HG02763 (cell line): ENCODE results near the gene HS3ST1.

Source experiments
- ATAC-seq: cut with Tn5 transposase; IDR thresholded peaks from one replicate; pipeline ENCODE4 v1.9.1; 2021; ENCODE audit warnings: mild to moderate bottlenecking, moderate library complexity; ENCODE audit not compliant: unreplicated experiment

The HS3ST1 gene

GRCh38 chr4:11435557-11435956, 6.9 kb upstream of the HS3ST1 start:
- ATAC-seq, result no peak

DNA sequence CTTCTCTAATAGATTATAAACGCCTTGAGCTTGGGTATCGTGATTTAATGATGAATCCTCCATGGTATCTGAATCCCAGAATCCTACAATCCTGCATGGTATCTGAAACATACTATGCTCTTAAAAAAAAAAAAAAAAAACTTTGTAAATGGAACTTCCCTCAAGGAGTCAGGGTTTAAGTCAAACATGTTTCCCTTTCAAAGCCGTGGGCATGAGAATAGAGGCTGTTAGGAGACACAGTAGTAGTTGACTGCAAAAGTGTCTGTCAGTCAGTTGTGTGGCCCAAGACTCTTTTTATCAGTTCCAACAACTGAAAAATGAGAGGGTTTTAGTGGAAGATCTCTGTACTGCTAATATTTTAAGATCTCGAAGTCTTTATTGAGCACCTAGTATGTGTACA, 2.4 kb upstream of the HS3ST1 start:
- no peak for ATAC-seq

GRCh38 chr4:11430536-11430935, 1.8 kb upstream of the HS3ST1 start:
- ATAC-seq, result no peak

GRCh38 chr4:11429699-11430045, 978 bp upstream of the HS3ST1 start:
- ATAC-seq, result no peak

- ATAC-seq, result peak; percentile 64
Observed at GRCh38 chr4:11428899-11429698, 405 bp upstream of the HS3ST1 start.

DNA sequence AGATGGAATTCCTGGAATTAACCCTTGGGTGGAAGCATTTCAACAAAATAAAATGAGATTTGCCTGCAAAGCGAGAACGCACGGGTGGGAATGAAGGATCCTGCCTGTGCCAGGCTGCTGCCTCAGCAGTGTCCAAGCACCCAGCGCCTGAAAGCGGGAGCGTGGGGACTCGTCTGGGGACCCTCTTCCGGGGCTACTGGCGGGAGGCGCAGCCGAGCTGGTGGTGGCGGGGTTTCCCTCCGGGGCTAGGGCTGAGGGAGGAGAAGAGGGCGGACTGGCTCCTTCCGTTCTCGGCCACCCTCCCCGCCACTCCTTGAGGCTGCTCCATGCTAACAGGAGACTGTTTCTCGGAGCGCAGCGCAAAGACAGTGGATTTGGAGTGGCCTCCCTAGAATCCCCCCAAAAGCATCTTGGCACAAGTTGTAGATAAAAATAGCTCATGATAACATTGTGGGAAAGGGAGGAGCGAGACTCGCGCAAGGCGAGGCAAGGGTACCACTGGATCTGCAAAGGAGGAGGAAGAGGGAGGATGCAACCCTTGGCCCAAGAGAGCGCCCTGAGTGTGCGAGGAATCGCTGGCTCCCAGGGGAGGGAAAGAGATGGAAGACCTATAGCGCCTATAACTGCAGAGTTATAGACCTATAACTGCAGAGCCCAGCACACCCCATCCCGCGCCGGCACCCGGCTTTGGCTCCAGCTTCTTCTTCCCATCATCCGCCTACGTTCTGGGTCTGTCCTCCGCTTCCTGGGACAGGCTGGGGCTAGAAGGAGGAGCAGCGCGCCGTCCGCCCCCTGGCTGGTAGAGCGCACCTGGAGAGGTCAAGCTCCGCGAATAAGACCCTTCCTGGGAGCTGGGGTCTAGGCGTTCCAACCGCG, 1.3 kb downstream of the HS3ST1 start:
- ATAC-seq, result no peak

GRCh38 chr4:11426731-11427120, 2.0 kb downstream of the HS3ST1 start:
- ATAC-seq, result no peak

DNA sequence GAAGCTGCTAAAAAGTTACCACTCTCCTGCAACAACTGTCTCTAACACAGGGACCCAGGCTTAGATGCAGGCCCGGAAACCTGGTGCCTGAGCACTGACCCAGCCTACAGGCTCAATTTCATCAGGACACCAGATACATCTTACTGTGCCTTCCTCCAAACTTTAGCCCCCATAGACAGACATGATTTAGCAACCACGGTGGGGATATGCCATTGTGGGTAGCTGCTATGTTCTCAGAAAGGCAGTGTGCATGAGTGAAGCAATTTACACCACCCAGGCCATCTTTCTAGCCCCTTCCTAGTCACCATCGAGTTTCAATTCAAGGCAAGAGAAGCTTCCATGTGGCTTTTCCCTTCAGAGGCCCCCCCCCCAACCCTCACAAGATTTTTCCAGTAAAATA, 2.7 kb downstream of the HS3ST1 start:
- ATAC-seq, result no peak

GRCh38 chr4:11424856-11425255, 3.8 kb downstream of the HS3ST1 start:
- ATAC-seq, result no peak

GRCh38 chr4:11424000-11424399, 4.7 kb downstream of the HS3ST1 start:
- no peak for ATAC-seq

- no peak for ATAC-seq
Observed at GRCh38 chr4:11423465-11423864, 5.2 kb downstream of the HS3ST1 start.

DNA sequence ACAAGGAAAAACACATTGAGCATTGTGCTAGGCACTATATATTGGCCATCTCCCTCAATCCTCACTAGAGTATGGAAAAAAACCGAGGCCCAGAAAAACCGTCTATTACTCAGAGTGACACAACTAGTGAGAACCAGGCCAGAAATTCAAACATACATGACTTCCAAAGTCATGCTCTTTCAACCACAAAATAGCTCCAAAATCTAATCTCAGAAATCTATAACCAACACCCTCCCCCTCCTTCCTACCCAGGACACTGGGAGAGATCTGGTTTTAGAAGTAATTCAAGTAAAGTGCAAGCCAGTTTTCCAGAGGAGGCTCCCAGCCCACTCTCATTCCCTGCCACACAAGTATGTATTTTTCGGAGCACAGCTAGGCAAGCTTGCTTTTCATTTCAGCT, 7.6 kb downstream of the HS3ST1 start:
- ATAC-seq, result no peak

DNA sequence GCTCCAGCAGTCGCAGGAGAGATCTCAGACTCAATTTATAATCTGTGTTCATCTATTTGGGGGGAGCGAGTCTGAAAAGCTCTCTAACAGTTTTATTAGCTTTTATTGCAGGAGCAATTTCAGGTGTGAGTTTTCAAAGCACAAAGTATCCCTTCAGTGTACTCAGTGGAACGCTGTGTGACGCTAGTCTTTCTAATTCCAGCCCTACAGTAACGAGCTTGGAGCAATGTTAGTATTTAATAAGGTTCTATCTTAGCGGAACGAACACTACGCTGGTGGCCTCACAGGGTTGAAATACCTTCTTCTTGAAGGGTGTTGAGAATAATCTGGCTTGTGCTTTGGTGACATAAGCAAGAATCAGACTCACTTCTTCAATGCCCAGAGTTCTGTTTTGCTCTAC, 8.4 kb downstream of the HS3ST1 start:
- ATAC-seq, result no peak

GRCh38 chr4:11418610-11419009, 10.1 kb downstream of the HS3ST1 start:
- ATAC-seq, result no peak

- no peak for ATAC-seq
Observed at GRCh38 chr4:11416767-11417113, 12.0 kb downstream of the HS3ST1 start.

GRCh38 chr4:11416071-11416766, 12.5 kb downstream of the HS3ST1 start:
- peak; percentile 19 for ATAC-seq

DNA sequence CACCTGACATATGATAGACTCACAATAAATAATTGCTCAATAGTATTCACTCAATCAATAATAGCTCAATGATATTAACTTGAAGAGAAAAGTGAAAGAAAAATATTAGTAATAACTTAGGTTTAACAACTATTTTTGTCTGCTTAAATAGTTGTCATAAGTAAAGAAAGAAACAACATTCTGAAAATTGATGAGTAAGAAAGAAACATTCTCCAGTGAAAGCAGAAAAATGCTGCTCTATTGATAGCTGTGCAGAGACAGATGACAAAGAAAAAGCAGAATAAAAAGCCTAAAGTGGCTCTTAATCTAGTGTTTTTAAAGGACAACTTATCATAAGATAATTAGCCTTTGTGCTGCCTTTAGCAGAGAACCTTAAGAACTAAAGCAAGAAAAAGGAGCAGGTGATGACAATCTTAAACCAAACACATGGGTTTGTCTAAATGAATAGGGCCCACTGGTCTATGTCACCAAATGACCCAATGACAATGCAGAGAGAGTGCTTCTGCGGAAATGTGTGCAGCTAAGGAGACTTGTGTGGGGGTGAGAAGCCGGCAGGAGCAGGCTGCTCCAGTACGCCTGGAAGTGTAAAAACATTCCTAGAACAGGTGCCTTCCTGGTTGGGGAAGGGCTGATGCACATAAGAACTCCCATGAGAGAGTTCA, 13.2 kb downstream of the HS3ST1 start:
- ATAC-seq, result peak; percentile 49

DNA sequence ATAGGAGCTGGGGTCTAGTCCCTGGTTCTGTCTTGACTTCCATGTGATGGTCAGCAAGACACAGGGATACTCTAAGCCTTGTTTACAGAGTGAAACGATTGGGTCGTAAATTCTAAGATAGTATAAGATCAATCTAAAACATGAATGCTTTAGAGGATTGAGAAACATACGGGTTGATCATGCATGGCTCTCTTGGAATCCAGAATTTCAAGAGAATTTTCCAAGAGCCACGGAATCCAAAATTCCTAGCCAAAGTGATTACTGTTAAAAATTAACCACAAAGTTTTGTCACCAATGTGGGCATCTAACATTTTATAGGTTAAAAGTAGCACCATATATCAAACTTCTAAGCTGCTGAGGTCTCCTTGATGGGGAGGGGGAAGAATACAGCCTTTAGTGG, 16.5 kb downstream of the HS3ST1 start:
- ATAC-seq, result no peak

DNA sequence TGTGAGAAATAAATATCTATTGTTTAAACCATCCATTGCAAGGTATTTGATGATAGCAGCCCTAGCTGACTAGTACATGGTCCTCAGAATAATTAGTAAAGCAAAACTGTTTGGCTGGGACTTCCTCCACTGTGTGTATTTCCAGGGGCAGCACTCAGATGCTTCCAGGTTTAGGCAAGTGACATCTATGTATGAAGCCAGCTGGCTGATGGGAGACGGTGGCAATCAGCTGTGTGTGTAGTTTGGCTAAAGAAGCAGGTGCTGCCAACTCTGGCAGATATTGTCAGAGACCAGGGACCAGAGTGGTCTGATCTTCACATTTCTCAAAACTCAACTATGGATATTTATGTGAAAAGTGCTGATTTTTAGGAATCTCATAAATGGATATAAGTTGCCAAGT, 19.1 kb downstream of the HS3ST1 start:
- ATAC-seq, result no peak

DNA sequence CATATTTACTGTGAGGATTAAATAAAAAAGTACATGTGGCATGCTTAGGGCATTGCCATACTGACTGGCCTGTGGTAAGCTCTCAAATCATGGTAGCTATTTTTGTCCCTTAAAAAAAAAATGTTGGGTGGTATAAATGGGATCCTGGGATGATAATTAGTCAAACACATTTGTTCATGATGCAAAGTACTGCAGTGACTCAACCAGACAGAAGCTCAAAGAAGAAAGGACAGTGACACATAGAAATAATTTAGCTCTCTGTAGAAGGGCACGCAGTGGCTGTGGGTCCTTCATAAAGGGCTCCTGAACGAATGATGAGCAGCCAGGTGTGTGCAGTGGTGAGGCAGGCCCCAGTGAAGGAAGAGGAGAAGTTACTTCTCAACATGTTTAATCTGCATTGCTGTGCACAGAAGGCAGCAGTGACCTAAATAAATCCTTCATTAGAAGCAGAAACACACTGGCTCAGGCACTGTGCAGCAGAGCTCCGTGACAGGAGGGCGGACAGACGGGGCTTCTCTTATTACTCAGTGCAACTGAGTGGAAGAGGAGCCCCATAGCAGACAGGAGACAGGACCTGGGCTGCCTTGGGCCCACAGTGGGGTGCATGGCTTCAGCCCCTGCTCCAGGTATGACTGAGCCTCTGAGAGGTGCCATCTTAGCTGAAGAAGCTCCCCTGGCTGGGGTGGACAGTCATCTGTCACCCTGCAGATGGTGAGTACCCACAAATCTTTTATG, 20.3 kb downstream of the HS3ST1 start:
- no peak for ATAC-seq

GRCh38 chr4:11407551-11407950, 21.1 kb downstream of the HS3ST1 start:
- ATAC-seq, result no peak
